HG02588 (cell line): ENCODE results near the gene OLFM2.
"Not testable (repeated sequence)": the region's sequence is repeated elsewhere in the genome, so short reads cannot be mapped to it uniquely, and the experiment has no call there.

Source experiments
- ATAC-seq: cut with Tn5 transposase; IDR thresholded peaks from one replicate; pipeline ENCODE4 v1.9.1; 2021; ENCODE audit warnings: mild to moderate bottlenecking, moderate library complexity; ENCODE audit not compliant: unreplicated experiment

The OLFM2 gene

GRCh38 chr19:9943744-9944143 lies 7.4 kb upstream of the OLFM2 start:
- no peak for ATAC-seq

GRCh38 chr19:9941671-9942070 lies 5.4 kb upstream of the OLFM2 start:
- no peak for ATAC-seq

GRCh38 chr19:9941231-9941630 lies 4.9 kb upstream of the OLFM2 start:
- no peak for ATAC-seq

GRCh38 chr19:9940778-9941177 lies 4.5 kb upstream of the OLFM2 start:
- ATAC-seq, result no peak

- ATAC-seq, result no peak
Measured at GRCh38 chr19:9939301-9939913, 3.1 kb upstream of the OLFM2 start.

GRCh38 chr19:9937001-9937411 lies 691 bp upstream of the OLFM2 start:
- ATAC-seq, result no peak

- no peak for ATAC-seq
Measured at GRCh38 chr19:9935506-9936325, 599 bp downstream of the OLFM2 start.

GRCh38 chr19:9934132-9934950 lies 2.0 kb downstream of the OLFM2 start:
- ATAC-seq, result no peak

- no peak for ATAC-seq
Measured at GRCh38 chr19:9932835-9933234, 3.5 kb downstream of the OLFM2 start.

GRCh38 chr19:9931629-9932028 lies 4.7 kb downstream of the OLFM2 start:
- ATAC-seq, result no peak

GRCh38 chr19:9923440-9923839 lies 12.9 kb downstream of the OLFM2 start:
- no peak for ATAC-seq

- ATAC-seq, result not testable (repeated sequence)
Measured at GRCh38 chr19:9922782-9923379, 13.4 kb downstream of the OLFM2 start.

GRCh38 chr19:9917321-9917720 lies 19.0 kb downstream of the OLFM2 start:
- no peak for ATAC-seq

GRCh38 chr19:9916719-9917118 lies 19.6 kb downstream of the OLFM2 start:
- ATAC-seq, result no peak

GRCh38 chr19:9914315-9915207 lies 21.8 kb downstream of the OLFM2 start:
- ATAC-seq, result no peak

GRCh38 chr19:9914001-9914314 lies 22.4 kb downstream of the OLFM2 start:
- ATAC-seq, result no peak

GRCh38 chr19:9913237-9914000 lies 22.9 kb downstream of the OLFM2 start:
- ATAC-seq, result no peak

GRCh38 chr19:9912551-9913236 lies 23.6 kb downstream of the OLFM2 start:
- ATAC-seq, result no peak

GRCh38 chr19:9911524-9912185 lies 24.7 kb downstream of the OLFM2 start:
- ATAC-seq, result no peak
